SKM-1 treated with dmso at 0.1 percent for 144 hours (cell line): ENCODE data around the gene ECE1.
"Not testable (repeated sequence)": the region's sequence is repeated elsewhere in the genome, so short reads cannot be mapped to it uniquely, and the experiment has no call there.

Source experiments
- DNase-seq: peaks from one replicate; lab custom pipeline; 2025; ENCODE audit not compliant: unreplicated experiment; lab: John Stamatoyannopoulos, UW

Gene ECE1

GRCh38 chr1:21232044-21232443 lies 58.2 kb downstream of the ECE1 start:
- DNase-seq: peak; percentile 26

GRCh38 chr1:21229246-21230000 lies 60.8 kb downstream of the ECE1 start:
- no peak for DNase-seq

GRCh38 chr1:21228224-21228623 lies 62.0 kb downstream of the ECE1 start:
- DNase-seq: not testable (repeated sequence)

- no peak for DNase-seq
Measured at GRCh38 chr1:21225065-21225464, 65.2 kb downstream of the ECE1 start.

GRCh38 chr1:21220815-21221214 lies 69.4 kb downstream of the ECE1 start:
- DNase-seq: no peak

GRCh38 chr1:21219674-21220073 lies 70.6 kb downstream of the ECE1 start:
- no peak for DNase-seq

GRCh38 chr1:21217812-21218596 lies 72.3 kb downstream of the ECE1 start:
- peak; percentile 46 for DNase-seq

- DNase-seq: peak; percentile 39
Measured at GRCh38 chr1:21216835-21217811, 73.1 kb downstream of the ECE1 start.

GRCh38 chr1:21212126-21212525 lies 78.1 kb downstream of the ECE1 start:
- DNase-seq: no peak

- not testable (repeated sequence) for DNase-seq
Measured at GRCh38 chr1:21208137-21208700, 82.0 kb downstream of the ECE1 start.

- DNase-seq: no peak
Measured at GRCh38 chr1:21206117-21206516, 84.1 kb downstream of the ECE1 start.

GRCh38 chr1:21205416-21205815 lies 84.8 kb downstream of the ECE1 start:
- DNase-seq: no peak

GRCh38 chr1:21201650-21202049 lies 88.6 kb downstream of the ECE1 start:
- no peak for DNase-seq

- DNase-seq: not testable (repeated sequence)
Measured at GRCh38 chr1:21201238-21201637, 89.0 kb downstream of the ECE1 start.

GRCh38 chr1:21200767-21201166 lies 89.5 kb downstream of the ECE1 start:
- no peak for DNase-seq

GRCh38 chr1:21198929-21199328 lies 91.3 kb downstream of the ECE1 start:
- no peak for DNase-seq

GRCh38 chr1:21192871-21193270 lies 97.4 kb downstream of the ECE1 start:
- no peak for DNase-seq

GRCh38 chr1:21192284-21192683 lies 98.0 kb downstream of the ECE1 start:
- no peak for DNase-seq

GRCh38 chr1:21190771-21191170 lies 99.5 kb downstream of the ECE1 start:
- not testable (repeated sequence) for DNase-seq

GRCh38 chr1:21189906-21190500 lies 100.3 kb downstream of the ECE1 start:
- DNase-seq: no peak
